H1 (cell line): ENCODE measurements around the gene RAPGEF5. TPM values are rescaled to one million over a fixed set of nuclear protein-coding genes. Genes with fewer than 3 reads are reported as not detected.
A peak's percentile ranks its signal among the peaks of the same experiment; 100 is the strongest.

Experiments used
- CTCF ChIA-PET: fragments of 300-600 bp; sonication (Branson Sonifier 250); formaldehyde crosslinking; loops from one replicate; lab custom pipeline; 2021; ENCODE audit not compliant: partially characterized antibody; lab: Charles Lee
- POLR2A ChIA-PET: fragments of 300-600 bp; sonication (Branson Sonifier 250); formaldehyde crosslinking; loops from one replicate; lab custom pipeline; 2021; ENCODE audit warnings: inconsistent platforms; ENCODE audit not compliant: partially characterized antibody; lab: Charles Lee
- DNase-seq, 2 experiments: peaks; one replicate each; pipeline versions ENCODE4 v3.0.0 to v3.0.0-alpha.2; 2010 to 2022; ENCODE audit warnings: low spot score in 2 of 2, low read depth in 1 of 2, mixed read lengths in 1 of 2
- FAIRE-seq: peaks from 2 replicates; lab custom pipeline; 2011; peaks lifted over from hg19 to GRCh38; lab: Jason Lieb, UNC
- H2AFZ ChIP-seq: 2 replicates; pipeline ENCODE4 v1.8.1; 2012; ENCODE audit warnings: low read length, inconsistent platforms
- H2AK5ac ChIP-seq: 2 replicates; pipeline ENCODE4 v1.6.1; 2013; ENCODE audit warnings: low read depth, low read length
- H2BK120ac ChIP-seq: replicated peaks from 2 replicates; pipeline ENCODE3; 2013; ENCODE audit warnings: low read depth, low read length, inconsistent platforms
- H2BK12ac ChIP-seq: 2 replicates; pipeline ENCODE4 v1.6.1; 2013; ENCODE audit warnings: low read depth, low read length
- H2BK15ac ChIP-seq: 2 replicates; pipeline ENCODE4 v1.6.1; 2013; ENCODE audit warnings: low read length
- H2BK20ac ChIP-seq: 2 replicates; pipeline ENCODE4 v1.6.1; 2013; ENCODE audit warnings: low read length
- H2BK5ac ChIP-seq: 2 replicates; pipeline ENCODE4 v1.6.1; 2013; ENCODE audit warnings: low read depth, low read length
- H3K14ac ChIP-seq: 2 replicates; pipeline ENCODE4 v1.6.1; 2013; ENCODE audit warnings: inconsistent platforms; ENCODE audit not compliant: insufficient read length
- H3K18ac ChIP-seq: 2 replicates; pipeline ENCODE4 v1.6.1; 2013; ENCODE audit warnings: low read length; ENCODE audit errors: extremely low read depth
- H3K23ac ChIP-seq: 2 replicates; pipeline ENCODE4 v1.6.1; 2013; ENCODE audit warnings: inconsistent platforms; ENCODE audit not compliant: insufficient read length
- H3K23me2 ChIP-seq: 2 replicates; pipeline ENCODE4 v1.6.1; 2013; ENCODE audit warnings: low read depth, low read length
- H3K27ac ChIP-seq: 2 replicates; pipeline ENCODE4 v1.6.1; 2011; ENCODE audit warnings: low read depth, low read length, inconsistent platforms
- H3K27me3 ChIP-seq, 4 experiments: replicated peaks in 1 of 4; 1 replicate in 1 of 4; 2 replicates in 3 of 4; pipeline versions ENCODE4 v1.6.1 to v1.8.1; 2011 to 2013; ENCODE audit warnings: low read length in 3 of 4, mild to moderate bottlenecking in 3 of 4, inconsistent platforms in 2 of 4, mixed read lengths in 2 of 4, moderate library complexity in 1 of 4; ENCODE audit not compliant: control insufficient read depth in 3 of 4, insufficient read depth in 3 of 4; ENCODE audit errors: extremely low read depth in 1 of 4
- H3K36me3 ChIP-seq, 4 experiments: 2 replicates each; pipeline versions ENCODE4 v1.6.1 to v1.8.1; 2011 to 2013; ENCODE audit warnings: mild to moderate bottlenecking in 4 of 4, low read length in 3 of 4, moderate library complexity in 2 of 4, control low read depth in 1 of 4, inconsistent platforms in 1 of 4; ENCODE audit not compliant: insufficient read depth in 4 of 4, control insufficient read depth in 2 of 4
- H3K4ac ChIP-seq: replicated peaks from 2 replicates; pipeline ENCODE3; 2013; ENCODE audit warnings: low read length, low read depth, mixed read lengths, inconsistent platforms; ENCODE audit not compliant: insufficient read length
- H3K4me1 ChIP-seq, 4 experiments: replicated peaks in 1 of 4; 1 replicate in 1 of 4; 2 replicates in 3 of 4; pipeline versions ENCODE4 v1.6.1 to v1.8.1; 2011 to 2013; ENCODE audit warnings: low read length in 3 of 4, inconsistent platforms in 2 of 4, mixed read lengths in 1 of 4; ENCODE audit not compliant: insufficient read depth in 4 of 4, control insufficient read depth in 3 of 4
- H3K4me2 ChIP-seq, 2 experiments: 2 replicates each; pipeline versions ENCODE4 v1.6.1 to v1.8.1; 2011 to 2013; ENCODE audit warnings: low read depth in 2 of 2, low read length in 2 of 2, control low read depth in 1 of 2, inconsistent platforms in 1 of 2, mild to moderate bottlenecking in 1 of 2; ENCODE audit not compliant: insufficient read depth in 1 of 2
- H3K4me3 ChIP-seq, 4 experiments: fragments of 200-600, 300-600 bp in 1 of 4; sonication (generic), shearing (Covaris generic), sonication (Bioruptor Twin) in 1 of 4; 2 replicates each; pipeline versions ENCODE4 v1.5.1 to v1.8.1; 2011 to 2016; ENCODE audit warnings: low read length in 4 of 4, low read depth in 3 of 4, control low read depth in 2 of 4, inconsistent platforms in 2 of 4, mild to moderate bottlenecking in 2 of 4, mixed read lengths in 1 of 4, moderate library complexity in 1 of 4; ENCODE audit not compliant: insufficient read depth in 2 of 4; ENCODE audit errors: extremely low read depth in 1 of 4
- H3K56ac ChIP-seq: replicated peaks from 2 replicates; pipeline ENCODE3; 2013; ENCODE audit warnings: low read depth, mild to moderate bottlenecking, mixed read lengths, low read length, inconsistent platforms; ENCODE audit not compliant: insufficient read length
- H3K79me1 ChIP-seq: 2 replicates; pipeline ENCODE4 v1.6.1; 2013; ENCODE audit warnings: low read depth, low read length, control low read depth
- H3K79me2 ChIP-seq, 2 experiments: 2 replicates each; pipeline versions ENCODE4 v1.6.1 to v1.8.1; 2012 to 2013; ENCODE audit warnings: low read length in 2 of 2, mild to moderate bottlenecking in 2 of 2, inconsistent platforms in 1 of 2; ENCODE audit not compliant: insufficient read depth in 2 of 2, control insufficient read depth in 1 of 2
- H3K9ac ChIP-seq, 4 experiments: replicated peaks in 1 of 4; 1 replicate in 1 of 4; 2 replicates in 3 of 4; pipeline versions ENCODE4 v1.6.1 to v1.8.1; 2011 to 2013; ENCODE audit warnings: low read depth in 3 of 4, low read length in 3 of 4, control low read depth in 2 of 4, mild to moderate bottlenecking in 2 of 4, moderate library complexity in 2 of 4, inconsistent platforms in 1 of 4; ENCODE audit errors: extremely low read depth in 1 of 4
- H3K9me3 ChIP-seq, 2 experiments: 2 replicates each; pipeline versions ENCODE4 v1.6.1 to v1.8.1; 2012 to 2013; ENCODE audit warnings: mild to moderate bottlenecking in 2 of 2, moderate library complexity in 2 of 2, control low read depth in 1 of 2, inconsistent platforms in 1 of 2, low read depth in 1 of 2, low read length in 1 of 2, mixed read lengths in 1 of 2; ENCODE audit not compliant: insufficient read depth in 2 of 2
- H4K20me1 ChIP-seq, 2 experiments: replicated peaks in 1 of 2; 2 replicates each; pipeline versions ENCODE3 to v1.8.1; 2011 to 2013; ENCODE audit warnings: inconsistent platforms in 2 of 2, low read length in 2 of 2, mild to moderate bottlenecking in 1 of 2; ENCODE audit not compliant: insufficient read depth in 2 of 2, control insufficient read depth in 1 of 2
- H4K5ac ChIP-seq: 2 replicates; pipeline ENCODE4 v1.6.1; 2013; ENCODE audit warnings: low read length, low read depth, mixed read lengths, inconsistent platforms; ENCODE audit not compliant: insufficient read length
- H4K8ac ChIP-seq: 2 replicates; pipeline ENCODE4 v1.8.0; 2013; ENCODE audit warnings: mild to moderate bottlenecking, moderate library complexity, low read length, inconsistent platforms; ENCODE audit not compliant: insufficient read depth; ENCODE audit errors: extremely low read depth
- H4K91ac ChIP-seq: replicated peaks from 2 replicates; pipeline ENCODE3; 2013; ENCODE audit warnings: low read length, mixed read lengths, inconsistent platforms; ENCODE audit not compliant: insufficient read length
- BCL11A ChIP-seq, 2 experiments: IDR thresholded peaks; one replicate each; pipeline ENCODE4 v1.6.1; 2011; ENCODE audit warnings: low read depth in 2 of 2, low read length in 2 of 2, mild to moderate bottlenecking in 2 of 2
- CEBPB ChIP-seq: IDR thresholded peaks from 2 replicates; pipeline ENCODE4 v1.6.1; 2012; ENCODE audit warnings: low read depth, low read length
- JUND ChIP-seq: IDR thresholded peaks from 2 replicates; pipeline ENCODE4 v1.6.1; 2011; ENCODE audit warnings: mild to moderate bottlenecking, improper control_type of control experiment, low read length
- SP1 ChIP-seq: IDR thresholded peaks from 2 replicates; pipeline ENCODE4 v1.6.1; 2011; ENCODE audit warnings: low read depth, low read length
- WGBS, 2 experiments: shearing (Covaris generic) in 1 of 2; methylation state at CpG; one replicate each; pipeline versions ENCODE4 v1.1.6 to v1.1.7; 2013 to 2015; ENCODE audit warnings: low lambda C conversion rate in 2 of 2, mixed read lengths in 2 of 2, inconsistent platforms in 1 of 2, low coverage in 1 of 2, missing lambda C conversion rate in 1 of 2; ENCODE audit not compliant: insufficient replicate concordance in 2 of 2, insufficient coverage in 1 of 2, insufficient read length in 1 of 2; ENCODE audit errors: extremely low coverage in 1 of 2, missing lambda C conversion rate in 1 of 2; 5-methylcytosine and 5-hydroxymethylcytosine counted together
- polyA plus RNA-seq, 7 experiments: library from polyadenylated mRNA; depleted of rRNA in 3 of 7; stranded (reverse) in 5 of 7; unstranded in 2 of 7; fragments of >200 nt in 5 of 7; fragments of 200-250 nt in 2 of 7; gene quantifications; 1 replicate in 5 of 7; 2 replicates in 1 of 7; 4 replicates in 1 of 7; pipeline versions ENCODE4 v1.2.1 to v1.2.3, GENCODE V29; 2011 to 2013; ENCODE audit warnings: missing spikeins in 2 of 7, mixed read lengths in 2 of 7
- total RNA-seq: library from RNA; stranded (reverse); fragmentation: NEBNext Ultra II Directional; extraction: Animal tissue kit (Norgen Biotek cat#: 25700); gene quantifications from 2 replicates; pipeline ENCODE4 v1.2.1, GENCODE V29; 2021

RAPGEF5 gene
- total and polyA plus RNA-seq, 2 of the 8 experiments (the other 6 are each of a cell fraction or from before 2014, with no cell fraction given): 4.4 to 22.9 TPM

DNA sequence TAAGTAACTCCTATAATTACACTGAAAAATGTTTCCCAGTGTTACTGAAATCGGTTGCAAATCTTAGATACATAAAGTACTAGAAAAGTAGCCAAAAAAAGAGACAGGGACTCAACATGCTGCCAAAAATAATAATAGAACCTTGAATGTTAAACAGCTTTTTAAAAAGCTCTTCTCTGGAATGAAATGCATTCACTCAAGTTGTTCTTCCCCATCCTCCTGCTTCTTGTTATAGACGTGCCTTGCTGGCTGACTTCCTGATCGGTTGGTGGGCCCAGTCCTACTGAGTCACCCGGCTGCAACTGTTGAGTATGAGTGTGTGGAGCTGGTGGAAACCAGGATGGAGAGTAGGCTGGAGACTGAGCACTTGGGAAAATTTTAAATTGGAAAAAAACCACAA lies 30.6 kb upstream of the RAPGEF5 start:
- Histone ChIP-seq H2BK120ac (no peak overlapping the region), H3K4me2 (no peak overlapping the region), H3K4me1 (no peaks in the 10 kb centered on the region), H2BK20ac (no peak overlapping the region), H3K27ac (no peak overlapping the region), H2BK12ac (no peak overlapping the region), H3K9ac (no peak overlapping the region), H3K4ac (no peak overlapping the region), H2AK5ac (no peak overlapping the region), H4K5ac (no peak overlapping the region), H2AFZ (peak overlapping the region; percentile 29; the same call in 1 of the 2 replicates), H3K14ac (no peak overlapping the region), H3K27me3 (no peaks in the 10 kb centered on the region), H3K79me2 (no peaks in the 10 kb centered on the region), H3K36me3 (no peaks in the 10 kb centered on the region), H4K20me1 (no peaks in the 10 kb centered on the region), H3K4me3 (no peak overlapping the region), H3K56ac (no peak overlapping the region), H3K23ac (no peak overlapping the region), H3K23me2 (no peaks in the 10 kb centered on the region), H3K79me1 (no peaks in the 10 kb centered on the region), H4K91ac (no peak overlapping the region), H4K8ac (no peak overlapping the region), H3K18ac (no peak overlapping the region), H3K9me3 (no peaks in the 10 kb centered on the region), H2BK15ac (no peak overlapping the region), H2BK5ac (no peak overlapping the region)
- ChIA-PET POLR2A (no interaction called here), CTCF (interaction anchor here (1.2 kb wide), 1 partner anchor 41 kb away, joined by 3 read pairs; no protein-coding TSS in a partner anchor)
- no peak for FAIRE-seq
- WGBS, 2 experiments: 76% methylated on average over 4 of the region's 4 CpGs; no CpG with 5 or more reads in 1 of the 2 experiments
- no peak for DNase-seq
- TF ChIP-seq CEBPB: no peak
- TF ChIP-seq SP1: no peak
- TF ChIP-seq BCL11A (IDR thresholded peaks at IDR 0.05; ENCODE audit: low read depth in 2 of 2, low read length in 2 of 2): no peak
- TF ChIP-seq JUND: no peak
